ACC112 (cell line): Measurements from ENCODE around the gene LRP4.

ENCODE experiments used
- H2AFZ ChIP-seq: fragments of 200-600 bp; sonication (generic); one replicate; pipeline ENCODE4 v1.6.0; 2017; ENCODE audit warnings: antibody characterized with exemption, low read length; ENCODE audit not compliant: unreplicated experiment
- H3K27ac ChIP-seq: fragments of 200-600 bp; sonication (generic); 2 replicates; pipeline ENCODE4 v1.5.1; 2014; ENCODE audit warnings: low read depth, mild to moderate bottlenecking, antibody characterized with exemption, low read length, moderate library complexity
- H3K27me3 ChIP-seq: fragments of 200-600 bp; sonication (generic); 2 replicates; pipeline ENCODE4 v1.6.1; 2014; ENCODE audit warnings: mild to moderate bottlenecking, antibody characterized with exemption, low read length, moderate library complexity, mixed read lengths; ENCODE audit not compliant: insufficient read depth
- H3K36me3 ChIP-seq: fragments of 200-600 bp; sonication (generic); 2 replicates; pipeline ENCODE4 v1.6.1; 2016; ENCODE audit warnings: mild to moderate bottlenecking, antibody characterized with exemption, low read length, moderate library complexity, mixed read lengths; ENCODE audit not compliant: insufficient read depth
- H3K4me1 ChIP-seq: fragments of 200-600 bp; sonication (generic); one replicate; pipeline ENCODE4 v1.6.1; 2016; ENCODE audit warnings: low read length, mixed read lengths; ENCODE audit not compliant: insufficient read depth, unreplicated experiment, control insufficient read depth
- H3K4me3 ChIP-seq: fragments of 200-600 bp; sonication (generic); 2 replicates; pipeline ENCODE4 v1.5.1; 2014; ENCODE audit warnings: mild to moderate bottlenecking, low read depth, low read length
- H3K79me2 ChIP-seq: fragments of 200-600 bp; sonication (generic); one replicate; pipeline ENCODE4 v1.6.0; 2016; ENCODE audit warnings: low read length; ENCODE audit not compliant: control insufficient read depth, unreplicated experiment, insufficient read depth

Gene LRP4

GRCh38 chr11:46846510-46846830 is 71.9 kb downstream of the LRP4 start:
- Histone ChIP-seq H3K4me1 (peaks cover 7% of the 10 kb centered on the region), H3K36me3 (peaks cover 5% of the 10 kb centered on the region; the same call in 1 of the 2 replicates), H3K27ac (no peak overlapping the region), H2AFZ (peak overlapping the region; percentile 90), H3K27me3 (no peaks in the 10 kb centered on the region), H3K4me3 (peak overlapping the region; percentile 80), H3K79me2 (peaks cover 45% of the 10 kb centered on the region)

GRCh38 chr11:46845740-46846509 is 72.4 kb downstream of the LRP4 start, which contains the start of gene CKAP5:
CKAP5 (minus strand) TSS chr11:46846280; CDS start chr11:46821231, 25,049 bp downstream.
- Histone ChIP-seq H3K4me3 (peak within 1 kb of the TSS; percentile 80), H3K36me3 (peaks cover 7% of the 10 kb centered on the region; the same call in 1 of the 2 replicates), H3K27me3 (no peaks in the 10 kb centered on the region), H2AFZ (peak within 1 kb of the TSS; percentile 94), H3K4me1 (peaks cover 7% of the 10 kb centered on the region), H3K27ac (peak within 1 kb of the TSS; percentile 63; the same call in 1 of the 2 replicates), H3K79me2 (peaks cover 50% of the 10 kb centered on the region)

DNA sequence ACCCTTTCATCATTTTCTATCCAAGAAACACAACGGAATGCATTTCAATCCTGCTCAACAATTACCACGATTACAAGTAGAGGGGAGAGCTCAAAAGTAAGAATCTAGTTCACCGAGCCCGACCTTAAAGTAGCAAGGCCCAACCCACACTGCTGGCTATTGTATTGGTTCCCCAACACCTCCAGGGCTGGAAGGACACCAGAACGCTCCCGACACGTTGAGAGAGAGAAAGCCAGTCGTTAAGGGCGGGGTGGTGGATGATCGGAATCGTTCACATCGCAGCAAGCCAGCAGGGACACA is 73.0 kb downstream of the LRP4 start:
- no peak overlapping the region for H3K27ac ChIP-seq
- peaks cover 7% of the 10 kb centered on the region; the same call in 1 of the 2 replicates for H3K36me3 ChIP-seq
- no peaks in the 10 kb centered on the region for H3K27me3 ChIP-seq
- H3K4me3 ChIP-seq, result peak overlapping the region; percentile 80
- peaks cover 56% of the 10 kb centered on the region for H3K79me2 ChIP-seq
- peak overlapping the region; percentile 94 for H2AFZ ChIP-seq
- peaks cover 7% of the 10 kb centered on the region for H3K4me1 ChIP-seq

GRCh38 chr11:46840116-46840515 is 78.2 kb downstream of the LRP4 start:
- no peaks in the 10 kb centered on the region for H3K4me1 ChIP-seq
- peaks cover 97% of the 10 kb centered on the region for H3K79me2 ChIP-seq
- H3K27ac ChIP-seq, result no peak overlapping the region
- no peaks in the 10 kb centered on the region for H3K27me3 ChIP-seq
- no peak overlapping the region for H2AFZ ChIP-seq
- H3K4me3 ChIP-seq, result no peak overlapping the region
- peaks cover 7% of the 10 kb centered on the region; the same call in 1 of the 2 replicates for H3K36me3 ChIP-seq

DNA sequence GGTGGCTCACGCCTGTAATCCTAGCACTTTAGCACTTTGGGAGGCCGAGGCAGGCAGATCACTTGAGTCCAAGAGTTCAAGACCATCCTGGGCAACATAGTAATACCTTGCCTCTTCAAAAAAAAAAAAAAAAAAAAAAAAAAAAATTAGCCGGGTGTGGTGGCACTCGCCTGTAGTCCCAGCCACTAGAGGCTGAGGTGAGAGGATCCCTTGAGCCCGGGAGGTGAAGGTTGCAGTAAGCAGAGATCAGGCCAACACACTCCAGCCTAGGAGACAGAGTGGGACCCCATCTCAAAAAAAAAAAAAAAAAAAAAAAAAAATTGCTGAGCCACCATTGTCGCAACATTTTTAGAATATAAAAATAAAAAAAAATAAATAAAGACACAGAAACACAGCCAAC is 79.8 kb downstream of the LRP4 start:
- Histone ChIP-seq H3K4me3 (no peak overlapping the region), H3K27ac (no peak overlapping the region), H2AFZ (no peak overlapping the region), H3K4me1 (no peaks in the 10 kb centered on the region), H3K27me3 (no peaks in the 10 kb centered on the region), H3K36me3 (peaks cover 7% of the 10 kb centered on the region; the same call in 1 of the 2 replicates), H3K79me2 (peaks cover 93% of the 10 kb centered on the region)

DNA sequence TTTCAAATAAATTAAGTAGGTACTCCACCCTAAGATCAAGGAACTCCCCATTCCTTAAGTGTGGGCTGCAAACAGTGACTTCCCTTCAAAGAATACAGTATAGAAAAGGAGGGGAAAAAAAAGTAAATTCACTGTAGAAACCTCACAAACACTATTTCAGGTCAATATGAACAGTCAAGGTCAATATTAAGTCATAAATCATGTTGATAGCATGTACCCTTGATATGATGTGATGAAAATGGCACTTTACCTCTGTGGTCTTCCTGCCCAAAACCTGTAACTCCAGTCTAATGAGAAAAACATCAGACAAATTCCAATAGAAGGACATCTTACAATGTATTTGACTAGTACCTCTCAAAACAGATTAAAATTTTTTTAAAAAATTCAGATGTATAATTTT is 80.5 kb downstream of the LRP4 start:
- H3K79me2 ChIP-seq, result peaks cover 90% of the 10 kb centered on the region
- H2AFZ ChIP-seq, result no peak overlapping the region
- H3K36me3 ChIP-seq, result peaks cover 7% of the 10 kb centered on the region; the same call in 1 of the 2 replicates
- no peak overlapping the region for H3K4me3 ChIP-seq
- H3K27ac ChIP-seq, result no peak overlapping the region
- H3K4me1 ChIP-seq, result no peaks in the 10 kb centered on the region
- no peaks in the 10 kb centered on the region for H3K27me3 ChIP-seq

GRCh38 chr11:46836870-46837269 is 81.5 kb downstream of the LRP4 start:
- H3K4me3 ChIP-seq, result no peak overlapping the region
- H3K79me2 ChIP-seq, result peaks cover 91% of the 10 kb centered on the region
- H3K36me3 ChIP-seq, result peaks cover 4% of the 10 kb centered on the region; the same call in 1 of the 2 replicates
- no peak overlapping the region for H2AFZ ChIP-seq
- no peak overlapping the region for H3K27ac ChIP-seq
- H3K4me1 ChIP-seq, result no peaks in the 10 kb centered on the region
- no peaks in the 10 kb centered on the region for H3K27me3 ChIP-seq

- peaks cover 90% of the 10 kb centered on the region for H3K79me2 ChIP-seq
- H3K27me3 ChIP-seq, result no peaks in the 10 kb centered on the region
- H3K4me3 ChIP-seq, result no peak overlapping the region
- H3K4me1 ChIP-seq, result no peaks in the 10 kb centered on the region
- H3K36me3 ChIP-seq, result peaks cover 2% of the 10 kb centered on the region; the same call in 1 of the 2 replicates
- H2AFZ ChIP-seq, result no peak overlapping the region
- no peak overlapping the region for H3K27ac ChIP-seq
Measured at GRCh38 chr11:46836431-46836830, 81.9 kb downstream of the LRP4 start.

GRCh38 chr11:46835897-46836296 is 82.5 kb downstream of the LRP4 start:
- Histone ChIP-seq H3K27me3 (no peaks in the 10 kb centered on the region), H3K4me1 (no peaks in the 10 kb centered on the region), H3K79me2 (peaks cover 90% of the 10 kb centered on the region), H2AFZ (no peak overlapping the region), H3K36me3 (no peaks in the 10 kb centered on the region), H3K4me3 (no peak overlapping the region), H3K27ac (no peak overlapping the region)

DNA sequence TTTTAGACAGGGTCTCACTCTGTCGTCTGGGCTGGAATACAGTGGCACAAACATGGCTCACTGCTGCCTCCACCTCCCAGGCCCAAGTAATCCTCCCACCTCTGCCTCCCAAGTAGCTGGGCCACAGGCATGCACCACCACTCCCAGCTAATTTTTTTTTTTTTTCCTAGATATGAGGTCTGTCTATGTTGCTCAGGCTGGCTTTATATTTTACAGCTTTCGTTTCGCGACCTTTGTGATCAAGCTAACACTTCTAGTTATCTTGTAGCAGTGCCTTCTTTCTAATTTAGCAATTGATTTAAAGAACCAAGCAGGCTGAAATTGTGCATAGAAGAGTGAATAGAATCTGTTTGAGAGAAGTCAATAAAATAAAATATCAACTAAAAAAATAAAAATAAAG is 83.5 kb downstream of the LRP4 start:
- H3K4me1 ChIP-seq, result no peaks in the 10 kb centered on the region
- H2AFZ ChIP-seq, result no peak overlapping the region
- no peak overlapping the region for H3K4me3 ChIP-seq
- H3K79me2 ChIP-seq, result peaks cover 87% of the 10 kb centered on the region
- H3K27me3 ChIP-seq, result no peaks in the 10 kb centered on the region
- no peak overlapping the region for H3K27ac ChIP-seq
- no peaks in the 10 kb centered on the region for H3K36me3 ChIP-seq

DNA sequence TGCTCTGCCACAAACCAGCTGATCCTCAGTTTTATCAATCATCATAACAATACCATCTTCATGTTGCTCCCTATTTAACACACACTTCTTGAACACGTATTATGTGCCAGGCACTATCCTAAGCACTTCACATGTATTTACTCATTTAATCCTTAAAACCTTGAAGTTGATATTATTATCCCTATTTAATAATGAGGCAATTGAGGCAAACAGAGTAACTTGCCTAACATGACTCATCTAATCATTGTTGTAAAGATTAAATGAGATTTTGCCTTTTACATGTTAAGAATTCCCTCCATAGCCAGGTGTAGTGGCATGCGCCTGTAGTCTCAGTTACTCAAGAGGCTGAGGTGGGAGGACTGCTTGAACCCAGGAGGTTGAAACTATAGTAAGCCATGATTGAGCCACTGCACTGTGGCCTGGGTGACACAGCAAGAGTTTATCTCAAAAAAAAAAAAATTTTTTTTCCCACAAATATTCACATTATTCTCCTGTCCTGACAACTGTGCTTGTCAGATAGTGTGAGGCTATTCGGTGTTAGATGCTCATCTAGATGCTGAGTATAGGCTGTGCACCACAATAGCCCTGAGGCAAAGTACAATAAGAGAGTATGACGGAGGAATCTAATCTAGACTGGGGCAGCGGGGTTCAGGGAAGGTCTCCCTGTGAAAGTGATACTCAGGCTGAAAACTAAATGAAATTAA is 85.7 kb downstream of the LRP4 start:
- Histone ChIP-seq H3K4me1 (peaks cover 12% of the 10 kb centered on the region), H3K36me3 (no peaks in the 10 kb centered on the region), H3K27ac (no peak overlapping the region), H3K79me2 (peaks cover 88% of the 10 kb centered on the region), H3K4me3 (no peak overlapping the region), H3K27me3 (no peaks in the 10 kb centered on the region), H2AFZ (no peak overlapping the region)
